GM19324 (cell line): Measurements from ENCODE around the gene CSF1R.

Experiments
- ATAC-seq: cut with Tn5 transposase; IDR thresholded peaks from one replicate; pipeline ENCODE4 v1.9.1; 2021; ENCODE audit warnings: mild to moderate bottlenecking, moderate library complexity; ENCODE audit not compliant: unreplicated experiment, low FRiP score

The CSF1R gene

GRCh38 chr5:150075233-150075632 is 11.1 kb downstream of the CSF1R start:
- no peak for ATAC-seq

- ATAC-seq: no peak
Measured at GRCh38 chr5:150073677-150074076, 12.7 kb downstream of the CSF1R start.

GRCh38 chr5:150073086-150073625 is 13.2 kb downstream of the CSF1R start:
- ATAC-seq: no peak

GRCh38 chr5:150070821-150071220 is 15.5 kb downstream of the CSF1R start:
- ATAC-seq: no peak

- ATAC-seq: no peak
Measured at GRCh38 chr5:150069672-150070627, 16.4 kb downstream of the CSF1R start.

- no peak for ATAC-seq
Measured at GRCh38 chr5:150068961-150069645, 17.3 kb downstream of the CSF1R start.

GRCh38 chr5:150068472-150068871 is 17.9 kb downstream of the CSF1R start:
- ATAC-seq: no peak

- no peak for ATAC-seq
Measured at GRCh38 chr5:150068071-150068470, 18.3 kb downstream of the CSF1R start.

GRCh38 chr5:150067405-150067960 is 18.9 kb downstream of the CSF1R start:
- no peak for ATAC-seq

- no peak for ATAC-seq
Measured at GRCh38 chr5:150066901-150067396, 19.4 kb downstream of the CSF1R start.

- no peak for ATAC-seq
Measured at GRCh38 chr5:150066436-150066835, 19.9 kb downstream of the CSF1R start.

- ATAC-seq: no peak
Measured at GRCh38 chr5:150065886-150066285, 20.5 kb downstream of the CSF1R start.

- no peak for ATAC-seq
Measured at GRCh38 chr5:150065346-150065745, 21.0 kb downstream of the CSF1R start.

- ATAC-seq: no peak
Measured at GRCh38 chr5:150064681-150065220, 21.6 kb downstream of the CSF1R start.

GRCh38 chr5:150063638-150064037 is 22.7 kb downstream of the CSF1R start:
- no peak for ATAC-seq

GRCh38 chr5:150062216-150062922 is 24.0 kb downstream of the CSF1R start:
- ATAC-seq: no peak

GRCh38 chr5:150061538-150061995 is 24.8 kb downstream of the CSF1R start:
- ATAC-seq: no peak

- ATAC-seq: no peak
Measured at GRCh38 chr5:150060471-150060870, 25.9 kb downstream of the CSF1R start.

- ATAC-seq: no peak
Measured at GRCh38 chr5:150059623-150060022, 26.7 kb downstream of the CSF1R start.
